CD14-positive monocyte (primary cell): ENCODE data around the gene ANTXRL. TPM values are rescaled to one million over a fixed set of nuclear protein-coding genes. Genes with fewer than 3 reads are reported as not detected.
"Not testable (repeated sequence)": the region's sequence is repeated elsewhere in the genome, so short reads cannot be mapped to it uniquely, and the experiment has no call there.

Experiments used
- DNase-seq, 3 donors: peaks; one replicate each; pipeline ENCODE4 v3.0.0-alpha.2; 2011 to 2022
- H2AFZ ChIP-seq: 2 replicates; pipeline ENCODE4 v1.6.0; 2012; ENCODE audit warnings: mild to moderate bottlenecking, low read depth, low read length, inconsistent platforms; ENCODE audit not compliant: insufficient read depth, poor library complexity, severe bottlenecking
- H3K27ac ChIP-seq, 2 donors: 1 replicate in 1 of 2; 2 replicates in 1 of 2; pipeline ENCODE4 v1.5.1; 2012 to 2013; ENCODE audit warnings: low read length in 2 of 2, control low read depth in 1 of 2, inconsistent platforms in 1 of 2, low read depth in 1 of 2, mild to moderate bottlenecking in 1 of 2
- H3K27me3 ChIP-seq, 2 donors: one replicate each; pipeline versions ENCODE4 v1.6.0 to v1.6.1; 2011 to 2013; ENCODE audit warnings: low read length in 2 of 2; ENCODE audit not compliant: control insufficient read depth in 2 of 2, insufficient read depth in 2 of 2
- H3K36me3 ChIP-seq, 2 donors: replicated peaks in 1 of 2; 1 replicate in 1 of 2; 2 replicates in 1 of 2; pipeline versions ENCODE4 v1.5.1 to v1.6.1; 2012 to 2013; ENCODE audit warnings: low read length in 2 of 2, control low read depth in 1 of 2, inconsistent platforms in 1 of 2, mild to moderate bottlenecking in 1 of 2; ENCODE audit not compliant: insufficient read depth in 2 of 2, control insufficient read depth in 1 of 2
- H3K4me1 ChIP-seq, 2 donors: 1 replicate in 1 of 2; 2 replicates in 1 of 2; pipeline versions ENCODE4 v1.5.1 to v1.6.1; 2012 to 2013; ENCODE audit warnings: low read length in 2 of 2, control low read depth in 1 of 2, inconsistent platforms in 1 of 2, mild to moderate bottlenecking in 1 of 2, moderate library complexity in 1 of 2; ENCODE audit not compliant: insufficient read depth in 2 of 2, control insufficient read depth in 1 of 2
- H3K4me2 ChIP-seq: replicated peaks from 2 replicates; pipeline ENCODE3; 2012; ENCODE audit warnings: low read length, moderate library complexity, mild to moderate bottlenecking; ENCODE audit not compliant: poor library complexity, severe bottlenecking; ENCODE audit errors: extremely low read depth
- H3K4me3 ChIP-seq, 3 experiments: fragments of 200-600 bp in 1 of 3; sonication (generic) in 1 of 3; replicated peaks in 1 of 3; 1 replicate in 2 of 3; 2 replicates in 1 of 3; pipeline ENCODE4 v1.5.1; 2011 to 2013; ENCODE audit warnings: low read length in 3 of 3, mild to moderate bottlenecking in 3 of 3, control low read depth in 2 of 3, low read depth in 2 of 3, inconsistent platforms in 1 of 3, moderate library complexity in 1 of 3
- H3K79me2 ChIP-seq: 2 replicates; pipeline ENCODE4 v1.6.0; 2012; ENCODE audit warnings: mild to moderate bottlenecking, control low read depth, inconsistent platforms, low read length, moderate library complexity; ENCODE audit not compliant: insufficient read depth
- H3K9ac ChIP-seq: 2 replicates; pipeline ENCODE4 v1.6.0; 2017; ENCODE audit warnings: low read length, mild to moderate bottlenecking; ENCODE audit not compliant: insufficient read depth, poor library complexity, severe bottlenecking
- H3K9me3 ChIP-seq, 2 donors: replicated peaks in 1 of 2; 1 replicate in 1 of 2; 2 replicates in 1 of 2; pipeline versions ENCODE4 v1.5.1 to v1.6.1; 2012 to 2013; ENCODE audit warnings: low read length in 2 of 2, control low read depth in 1 of 2; ENCODE audit not compliant: control insufficient read depth in 1 of 2, insufficient read depth in 1 of 2
- H4K20me1 ChIP-seq: 2 replicates; pipeline ENCODE4 v1.6.0; 2012; ENCODE audit warnings: mild to moderate bottlenecking, low read length, control low read depth, moderate library complexity; ENCODE audit not compliant: insufficient read depth
- H3K27ac Mint-ChIP-seq, 7 donors: one replicate each; pipeline ENCODE4 v1.8.0; 2020; ENCODE audit warnings: mild to moderate bottlenecking in 7 of 7, mixed read lengths in 7 of 7, moderate library complexity in 6 of 7, inconsistent platforms in 2 of 7
- H3K27me3 Mint-ChIP-seq, 3 donors: one replicate each; pipeline ENCODE4 v1.8.0; 2021 to 2022; ENCODE audit warnings: low read depth in 3 of 3, mild to moderate bottlenecking in 3 of 3, mixed read lengths in 3 of 3, moderate library complexity in 3 of 3, inconsistent platforms in 1 of 3
- H3K36me3 Mint-ChIP-seq, 2 donors: one replicate each; pipeline ENCODE4 v1.8.0; 2020; ENCODE audit warnings: mixed read lengths in 2 of 2, inconsistent platforms in 1 of 2, mild to moderate bottlenecking in 1 of 2
- H3K4me1 Mint-ChIP-seq: one replicate; pipeline ENCODE4 v1.8.0; 2020; ENCODE audit warnings: mild to moderate bottlenecking, mixed read lengths
- H3K4me3 Mint-ChIP-seq, 2 donors: one replicate each; pipeline ENCODE4 v1.8.0; 2020; ENCODE audit warnings: mild to moderate bottlenecking in 2 of 2, mixed read lengths in 2 of 2, moderate library complexity in 1 of 2
- H3K9me3 Mint-ChIP-seq, 7 donors: one replicate each; pipeline ENCODE4 v1.8.0; 2020 to 2022; ENCODE audit warnings: mixed read lengths in 7 of 7, mild to moderate bottlenecking in 6 of 7, moderate library complexity in 6 of 7, inconsistent platforms in 2 of 7
- CTCF ChIP-seq: fragments of 200-600 bp; IDR thresholded peaks from one replicate; pipeline ENCODE4 v1.8.0; 2022; ENCODE audit warnings: antibody characterized with exemption, mild to moderate bottlenecking
- WGBS: methylation state at CpG from one replicate; pipeline ENCODE4 v1.1.5; 2013; ENCODE audit warnings: missing lambda C conversion rate; ENCODE audit not compliant: insufficient coverage; 5-methylcytosine and 5-hydroxymethylcytosine counted together
- intact Hi-C, 2 donors: fragments of 100-400 bp; cut with micrococcal nuclease; formaldehyde crosslinking; loops; one replicate each; pipeline versions ENCODE4 v1.15.0 to v1.15.1; 2023
- polyA plus RNA-seq, 3 donors: library from polyadenylated mRNA; depleted of rRNA in 1 of 3; unstranded in 2 of 3; stranded (reverse) in 1 of 3; fragments of 300-500 nt in 2 of 3; fragments of >200 nt in 1 of 3; fragmentation: Illumina TruSeq in 2 of 3; gene quantifications; 1 replicate in 2 of 3; 2 replicates in 1 of 3; pipeline ENCODE4 v1.2.3, GENCODE V29; 2012 to 2021

The ANTXRL gene
- polyA plus RNA-seq, 3 donors = not detected

- Histone ChIP-seq H3K27ac (no peak overlapping the region), H3K9me3 (no peaks in the 10 kb centered on the region), H3K4me1 (peaks cover 6 to 8% of the 10 kb centered on the region in 2 donors), H3K79me2 (no peaks in the 10 kb centered on the region), H3K27me3 (no peaks in the 10 kb centered on the region), H3K36me3 (no peaks in the 10 kb centered on the region), H3K9ac (no peak overlapping the region), H3K4me2 (no peak overlapping the region), H3K4me3 (no peak overlapping the region), H2AFZ (no peak overlapping the region), H4K20me1 (no peaks in the 10 kb centered on the region)
- TF ChIP-seq CTCF = no peak
- Mint-ChIP-seq H3K4me1 (peaks cover 6% of the 10 kb centered on the region), H3K27ac (peak overlapping the region in 2 of 7 donors; percentile 26 to 48), H3K4me3 (no peak overlapping the region), H3K9me3 (no peaks in the 10 kb centered on the region), H3K36me3 (no peaks in the 10 kb centered on the region), H3K27me3 (peaks cover 0 to 8% (median 5%) of the 10 kb centered on the region in 3 donors)
- WGBS = 94% methylated on average over 4 of the region's 7 CpGs
- intact Hi-C loops = no loop called here
- DNase-seq = no peak
Measured at GRCh38 chr10:46270086-46270811, 16.5 kb upstream of the ANTXRL start.

GRCh38 chr10:46270963-46271530 is 15.8 kb upstream of the ANTXRL start:
- H3K36me3 Mint-ChIP-seq, H3K27ac Mint-ChIP-seq, H3K4me3 Mint-ChIP-seq, H2AFZ ChIP-seq, H3K27me3 ChIP-seq, H3K9ac ChIP-seq, H3K27ac ChIP-seq, H3K4me1 ChIP-seq, H3K36me3 ChIP-seq, H3K4me2 ChIP-seq, intact Hi-C loops, H3K4me3 ChIP-seq, H4K20me1 ChIP-seq, H3K9me3 Mint-ChIP-seq, H3K4me1 Mint-ChIP-seq, DNase-seq, H3K9me3 ChIP-seq, H3K79me2 ChIP-seq: not testable (repeated sequence)
- WGBS = 84% methylated on average over 5 of the region's 7 CpGs
- peaks cover 0 to 14% (median 9%) of the 10 kb centered on the region in 3 donors for H3K27me3 Mint-ChIP-seq

GRCh38 chr10:46271795-46272499 is 14.8 kb upstream of the ANTXRL start:
- H3K9me3 Mint-ChIP-seq, H3K27ac ChIP-seq, H3K4me3 Mint-ChIP-seq, H4K20me1 ChIP-seq, H3K36me3 Mint-ChIP-seq, H3K4me3 ChIP-seq, H3K27me3 ChIP-seq, H3K9me3 ChIP-seq, H3K27ac Mint-ChIP-seq, H2AFZ ChIP-seq, H3K9ac ChIP-seq, H3K79me2 ChIP-seq, intact Hi-C loops, H3K4me2 ChIP-seq, H3K4me1 Mint-ChIP-seq, DNase-seq, H3K4me1 ChIP-seq, H3K36me3 ChIP-seq: not testable (repeated sequence)
- WGBS = 71% methylated on average over 2 of the region's 4 CpGs
- peaks cover 0 to 21% (median 15%) of the 10 kb centered on the region in 3 donors for H3K27me3 Mint-ChIP-seq
